HCT116 (cell line): ENCODE results near the gene RECK.

Experiments used
- CEBPB ChIP-seq: IDR thresholded peaks from 2 replicates; pipeline ENCODE4 v1.6.1; 2012; ENCODE audit warnings: low read depth
- EZH2phosphoT487 ChIP-seq: fragments of 200-600 bp; IDR thresholded peaks from 2 replicates; pipeline ENCODE4 v1.6.1; 2018; ENCODE audit warnings: antibody characterized with exemption, borderline replicate concordance
- FOSL1 ChIP-seq: IDR thresholded peaks from 2 replicates; pipeline ENCODE4 v1.6.1; 2012; ENCODE audit warnings: low read depth
- POLR2A ChIP-seq: IDR thresholded peaks from 2 replicates; pipeline ENCODE4 v1.7.0; 2011; ENCODE audit warnings: borderline replicate concordance; ENCODE audit not compliant: insufficient read depth, insufficient read length; ENCODE audit errors: extremely low read depth
- POLR2AphosphoS5 ChIP-seq: IDR thresholded peaks from 2 replicates; pipeline ENCODE4 v1.6.1; 2011; ENCODE audit warnings: mild to moderate bottlenecking, low read depth, low read length, moderate library complexity
- SRF ChIP-seq: IDR thresholded peaks from 2 replicates; pipeline ENCODE4 v1.6.1; 2012; ENCODE audit warnings: low read depth
- TCF7L2 ChIP-seq: IDR thresholded peaks from 2 replicates; pipeline ENCODE4 v1.7.0; 2011; ENCODE audit warnings: borderline replicate concordance, inconsistent platforms; ENCODE audit not compliant: insufficient read depth, insufficient read length; ENCODE audit errors: extremely low read depth
- ZNF274 ChIP-seq: fragments of 200-500 bp; sonication (Bioruptor generic); IDR thresholded peaks from 2 replicates; pipeline ENCODE4 v1.6.1; 2014; ENCODE audit warnings: mild to moderate bottlenecking, low read depth, low read length, inconsistent platforms
- TF ChIP-seq, protein P1 (sequence below), 3 experiments: fragments of 200-600 bp in 1 of 3; sonication (generic) in 1 of 3; IDR thresholded peaks in 2 of 3; conservative IDR thresholded peaks in 1 of 3; 2 replicates each; pipeline ENCODE4 v1.5.1; 2012 to 2017; ENCODE audit warnings: low read depth in 2 of 3, low read length in 2 of 3, antibody characterized with exemption in 1 of 3, borderline replicate concordance in 1 of 3, control low read depth in 1 of 3, mild to moderate bottlenecking in 1 of 3, mixed read lengths in 1 of 3, mixed run types in 1 of 3, moderate library complexity in 1 of 3; ENCODE audit not compliant: insufficient read depth in 1 of 3
- TF ChIP-seq, protein P2 (sequence below): IDR thresholded peaks from 2 replicates; pipeline ENCODE4 v1.6.1; 2011; ENCODE audit warnings: mild to moderate bottlenecking, low read length, moderate library complexity; ENCODE audit not compliant: insufficient replicate concordance; ENCODE audit errors: extremely low read depth

DNA sequence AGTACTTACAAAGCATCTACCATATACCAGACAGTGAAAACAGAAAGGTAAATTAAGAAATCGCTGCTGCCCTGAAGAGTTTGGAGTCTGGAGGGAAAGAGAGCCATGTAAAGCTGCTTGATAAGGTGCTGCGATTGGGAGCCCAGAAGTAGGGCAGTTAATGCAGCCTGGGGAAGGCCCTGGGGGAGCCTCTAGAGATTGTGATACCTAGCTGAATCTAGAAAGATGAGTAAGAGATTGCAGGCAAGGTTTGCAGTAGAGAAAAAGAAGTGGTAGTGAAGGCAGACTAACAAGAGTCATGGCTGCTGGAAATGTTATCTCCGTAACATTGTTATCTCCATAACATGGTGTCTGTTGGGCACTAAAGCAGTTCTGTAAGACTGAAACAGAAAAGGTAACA, 75.8 kb downstream of the RECK start:
- TF ChIP-seq ZNF274 (no peak), FOSL1 (no peak), SRF (no peak), CEBPB (no peak), POLR2A (no peak), POLR2AphosphoS5 (no peak), TCF7L2 (no peak), EZH2phosphoT487 (no peak)
- TF ChIP-seq, protein P1, sequence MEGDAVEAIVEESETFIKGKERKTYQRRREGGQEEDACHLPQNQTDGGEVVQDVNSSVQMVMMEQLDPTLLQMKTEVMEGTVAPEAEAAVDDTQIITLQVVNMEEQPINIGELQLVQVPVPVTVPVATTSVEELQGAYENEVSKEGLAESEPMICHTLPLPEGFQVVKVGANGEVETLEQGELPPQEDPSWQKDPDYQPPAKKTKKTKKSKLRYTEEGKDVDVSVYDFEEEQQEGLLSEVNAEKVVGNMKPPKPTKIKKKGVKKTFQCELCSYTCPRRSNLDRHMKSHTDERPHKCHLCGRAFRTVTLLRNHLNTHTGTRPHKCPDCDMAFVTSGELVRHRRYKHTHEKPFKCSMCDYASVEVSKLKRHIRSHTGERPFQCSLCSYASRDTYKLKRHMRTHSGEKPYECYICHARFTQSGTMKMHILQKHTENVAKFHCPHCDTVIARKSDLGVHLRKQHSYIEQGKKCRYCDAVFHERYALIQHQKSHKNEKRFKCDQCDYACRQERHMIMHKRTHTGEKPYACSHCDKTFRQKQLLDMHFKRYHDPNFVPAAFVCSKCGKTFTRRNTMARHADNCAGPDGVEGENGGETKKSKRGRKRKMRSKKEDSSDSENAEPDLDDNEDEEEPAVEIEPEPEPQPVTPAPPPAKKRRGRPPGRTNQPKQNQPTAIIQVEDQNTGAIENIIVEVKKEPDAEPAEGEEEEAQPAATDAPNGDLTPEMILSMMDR (IDR thresholded peaks at IDR 0.05 in 2 of 3, conservative IDR thresholded peaks at IDR 0.05 in 1 of 3; ENCODE audit: borderline replicate concordance in 1 of 3, insufficient read depth in 1 of 3, low read depth in 2 of 3, low read length in 2 of 3): no peak
- TF ChIP-seq, protein P2, sequence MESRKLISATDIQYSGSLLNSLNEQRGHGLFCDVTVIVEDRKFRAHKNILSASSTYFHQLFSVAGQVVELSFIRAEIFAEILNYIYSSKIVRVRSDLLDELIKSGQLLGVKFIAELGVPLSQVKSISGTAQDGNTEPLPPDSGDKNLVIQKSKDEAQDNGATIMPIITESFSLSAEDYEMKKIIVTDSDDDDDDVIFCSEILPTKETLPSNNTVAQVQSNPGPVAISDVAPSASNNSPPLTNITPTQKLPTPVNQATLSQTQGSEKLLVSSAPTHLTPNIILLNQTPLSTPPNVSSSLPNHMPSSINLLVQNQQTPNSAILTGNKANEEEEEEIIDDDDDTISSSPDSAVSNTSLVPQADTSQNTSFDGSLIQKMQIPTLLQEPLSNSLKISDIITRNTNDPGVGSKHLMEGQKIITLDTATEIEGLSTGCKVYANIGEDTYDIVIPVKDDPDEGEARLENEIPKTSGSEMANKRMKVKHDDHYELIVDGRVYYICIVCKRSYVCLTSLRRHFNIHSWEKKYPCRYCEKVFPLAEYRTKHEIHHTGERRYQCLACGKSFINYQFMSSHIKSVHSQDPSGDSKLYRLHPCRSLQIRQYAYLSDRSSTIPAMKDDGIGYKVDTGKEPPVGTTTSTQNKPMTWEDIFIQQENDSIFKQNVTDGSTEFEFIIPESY: no peak
